Embryonic facial prominence (tissue), 1 donor: ENCODE measurements around the gene KRT39.
A peak's percentile ranks its signal among the peaks of the same experiment; 100 is the strongest.
"Not testable (repeated sequence)": the region's sequence is repeated elsewhere in the genome, so short reads cannot be mapped to it uniquely, and the experiment has no call there.

Experiments used
- DNase-seq: peaks from one replicate; pipeline ENCODE4 v3.0.0-alpha.2; 2016; ENCODE audit errors: extremely low spot score

Gene KRT39

DNA sequence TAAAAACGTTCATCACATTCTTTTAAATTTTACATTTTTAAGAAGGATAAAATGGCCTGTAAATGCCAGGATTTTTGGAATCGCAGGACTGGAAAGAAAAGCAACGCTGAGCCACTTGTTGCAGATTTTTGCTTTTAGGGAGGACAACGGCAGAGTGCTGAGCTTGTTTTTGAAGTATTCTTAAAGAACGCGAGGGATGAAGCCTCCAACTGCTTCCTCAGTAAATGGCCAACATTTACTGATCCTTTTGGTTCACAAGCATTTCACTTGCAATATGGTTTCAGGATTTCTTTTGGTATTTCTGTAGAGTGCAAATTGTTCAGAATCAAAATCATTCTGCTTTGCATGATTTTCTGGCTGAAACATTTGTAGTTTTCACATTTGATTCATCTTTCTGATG lies 26.5 kb downstream of the KRT39 start:
- DNase-seq: no peak

DNA sequence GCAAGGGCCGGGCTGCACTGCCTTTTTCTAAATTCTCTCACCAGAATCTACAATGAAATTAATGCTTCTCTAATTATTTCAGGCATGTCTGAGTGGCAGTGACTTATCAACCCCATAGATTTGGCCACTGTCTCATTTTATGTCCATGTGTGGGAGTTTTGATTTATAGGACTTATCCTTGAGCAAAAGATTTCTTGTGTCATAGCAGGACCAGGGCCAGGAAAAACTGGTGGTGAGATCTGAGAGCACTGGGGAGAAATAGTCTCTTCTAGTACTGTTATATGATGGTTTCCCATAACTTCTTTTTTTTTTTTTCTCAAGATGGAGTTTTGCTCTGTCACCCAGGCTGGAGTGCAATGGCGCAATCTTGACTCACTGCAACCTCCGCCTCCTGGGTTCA lies 27.8 kb downstream of the KRT39 start:
- DNase-seq: no peak

DNA sequence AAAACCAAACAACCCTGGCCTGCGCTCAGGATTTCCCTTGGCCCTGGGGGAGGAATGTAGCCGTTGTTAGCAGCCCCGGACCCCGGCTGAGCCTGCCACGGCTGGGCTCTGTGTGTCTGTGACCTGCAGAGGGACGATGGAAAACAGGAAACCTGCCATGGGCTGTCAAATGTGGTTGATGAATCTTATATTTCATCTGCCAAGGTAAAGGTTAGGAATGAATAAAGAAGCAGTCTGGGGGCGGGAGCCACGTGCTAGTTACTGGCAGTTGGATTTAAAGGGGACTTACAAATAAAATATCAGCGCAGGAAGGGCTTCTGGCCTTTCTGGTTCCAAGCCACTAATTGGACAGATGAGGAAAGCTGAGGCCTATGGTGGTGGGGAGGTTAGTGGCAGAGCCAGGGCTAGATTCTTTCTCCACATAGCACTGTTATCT lies 29.3 kb downstream of the KRT39 start, which contains the start of gene KRT23:
Gene KRT23, minus strand, starts transcription at position 263 of the 436 bp plus-strand sequence. CDS start 1,043 bp downstream, outside the sequence.
- DNase-seq: no peak

DNA sequence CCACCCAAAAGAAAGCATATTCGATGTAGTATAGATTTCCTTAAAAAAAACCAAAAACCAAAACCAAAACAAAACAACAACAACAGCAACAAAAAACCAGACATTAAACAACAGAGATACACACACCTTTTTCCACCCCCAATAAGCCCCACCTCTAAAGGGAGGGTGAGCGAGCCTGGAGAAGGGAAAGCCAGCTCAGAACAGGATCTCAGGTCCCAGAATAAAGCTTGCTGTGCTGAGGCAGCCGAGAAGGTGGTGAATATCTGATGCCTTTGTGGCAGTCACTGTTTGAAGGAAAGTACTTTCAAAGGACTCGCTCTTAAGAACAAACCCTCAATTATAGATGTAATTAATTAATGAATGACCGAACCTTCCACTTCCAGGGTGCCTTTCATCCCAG lies 29.8 kb downstream of the KRT39 start:
- DNase-seq: no peak

DNA sequence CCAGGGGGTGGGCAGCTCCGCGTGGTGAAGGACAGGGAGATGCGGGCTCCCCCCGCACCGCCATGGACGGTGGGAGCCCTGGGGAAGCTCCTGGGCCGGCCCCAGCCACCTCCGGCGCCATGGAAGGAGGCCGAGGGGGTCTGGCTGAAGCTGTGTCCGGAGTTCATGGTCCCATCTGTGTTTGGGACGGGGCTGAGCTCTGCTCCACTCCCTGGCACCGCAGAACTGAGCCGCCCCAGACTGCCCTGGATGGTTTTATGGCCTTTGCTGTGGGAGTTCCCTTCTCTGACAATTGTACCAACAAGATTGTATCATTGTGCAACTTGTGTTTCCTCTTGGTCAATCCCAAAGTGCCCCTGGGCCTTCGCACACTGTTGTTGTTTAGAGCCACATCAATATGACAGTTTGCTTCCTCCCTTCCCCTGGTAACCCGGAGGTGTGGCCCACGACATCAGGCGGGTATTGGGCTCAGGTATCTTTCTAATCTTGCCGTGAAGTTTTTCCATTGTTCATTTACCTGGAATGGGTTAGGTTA lies 30.2 kb downstream of the KRT39 start:
- DNase-seq: no peak

DNA sequence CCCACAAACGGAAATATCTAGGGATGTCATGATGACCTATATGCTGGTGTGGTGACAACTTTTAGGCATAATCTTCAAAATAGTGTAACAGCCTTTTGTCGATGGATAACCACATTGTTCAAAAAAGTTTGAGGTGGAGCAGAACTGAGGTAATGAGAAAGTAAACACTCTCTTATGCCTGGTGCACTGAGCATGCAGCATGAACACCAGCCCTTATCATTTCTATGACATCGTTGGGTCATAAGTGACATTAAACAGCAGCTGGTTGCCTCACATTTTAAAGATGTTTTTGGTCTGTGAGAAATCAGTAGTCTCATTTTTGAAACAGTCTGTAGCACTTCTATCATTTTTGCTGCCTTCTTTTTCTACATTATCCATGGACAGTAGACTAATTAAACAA lies 31.1 kb downstream of the KRT39 start:
- no peak for DNase-seq

DNA sequence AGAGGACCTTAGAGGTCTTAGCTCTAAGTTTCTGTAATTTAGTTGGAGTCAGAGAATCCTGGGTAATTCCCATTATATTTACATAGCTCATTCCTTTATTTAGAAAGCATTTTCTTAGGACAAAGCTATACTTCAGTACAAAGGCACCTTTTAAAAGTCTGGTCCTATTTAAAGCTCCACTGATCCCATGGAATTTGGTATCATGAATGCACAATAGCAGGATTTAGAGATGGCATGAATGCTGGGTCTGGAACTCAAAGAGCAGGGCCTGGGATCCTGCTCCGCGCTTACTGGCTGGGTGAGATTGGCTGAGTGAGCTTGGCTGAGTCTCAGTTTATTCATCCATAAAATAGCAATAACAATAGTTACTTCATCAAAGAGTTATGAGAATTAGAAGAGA lies 34.1 kb downstream of the KRT39 start:
- no peak for DNase-seq

DNA sequence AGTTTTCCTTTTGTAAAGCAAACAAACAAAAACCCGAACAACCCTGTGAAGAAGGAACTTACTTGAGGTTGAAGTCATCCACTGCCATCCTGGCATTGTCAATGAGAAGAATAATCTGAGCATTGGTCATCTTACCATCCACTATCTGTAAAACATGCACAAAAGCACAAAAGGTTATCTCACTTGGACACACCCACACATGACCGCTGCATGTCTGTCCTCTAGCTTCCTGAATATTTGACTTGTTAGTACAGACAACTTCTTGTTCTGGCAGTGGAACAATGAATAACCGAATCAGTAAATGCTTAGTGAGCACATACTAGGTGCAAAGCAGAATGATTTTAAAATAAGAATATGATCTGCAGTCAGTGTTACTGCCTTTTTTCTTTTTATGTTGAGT lies 35.4 kb downstream of the KRT39 start:
- DNase-seq: no peak

DNA sequence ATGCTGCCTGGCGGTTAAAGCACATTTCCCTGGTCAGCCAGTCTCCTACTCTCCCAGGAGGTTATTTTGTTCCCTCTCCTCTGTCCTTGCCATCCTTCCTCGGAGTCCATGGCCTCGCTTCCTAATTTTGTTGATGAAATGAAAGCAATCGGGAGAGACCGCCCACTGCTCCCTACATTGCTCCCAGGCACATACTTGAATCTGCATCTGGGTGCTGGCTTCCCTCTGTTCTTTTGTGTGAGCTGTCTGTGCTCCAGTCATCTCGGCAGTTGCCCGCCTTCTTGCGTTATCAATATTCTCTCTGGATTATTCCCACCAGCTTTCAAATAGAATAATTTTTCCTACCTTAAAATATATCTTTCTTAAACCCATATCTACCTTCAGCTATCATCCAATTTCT lies 40.4 kb downstream of the KRT39 start:
- DNase-seq: no peak

DNA sequence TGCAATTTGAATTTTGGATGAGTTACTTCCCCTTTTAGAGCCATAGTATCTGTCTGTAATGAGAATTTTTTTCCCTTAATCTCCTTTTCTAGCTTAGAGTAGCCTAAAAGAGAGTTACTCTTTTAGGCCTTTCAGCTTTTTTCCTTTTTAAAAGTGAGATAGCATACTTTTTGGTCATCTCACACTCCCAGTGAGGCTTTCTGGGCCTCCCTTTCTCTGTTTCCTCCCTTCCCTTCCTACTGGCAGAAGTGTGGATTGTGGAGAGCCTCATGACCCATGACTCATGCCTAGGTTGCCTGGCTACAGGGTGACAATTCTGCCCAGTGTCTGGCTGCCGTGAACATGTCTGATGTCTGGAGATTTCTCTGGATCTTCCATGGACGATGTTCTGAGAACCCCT lies 44.5 kb downstream of the KRT39 start:
- DNase-seq: no peak

DNA sequence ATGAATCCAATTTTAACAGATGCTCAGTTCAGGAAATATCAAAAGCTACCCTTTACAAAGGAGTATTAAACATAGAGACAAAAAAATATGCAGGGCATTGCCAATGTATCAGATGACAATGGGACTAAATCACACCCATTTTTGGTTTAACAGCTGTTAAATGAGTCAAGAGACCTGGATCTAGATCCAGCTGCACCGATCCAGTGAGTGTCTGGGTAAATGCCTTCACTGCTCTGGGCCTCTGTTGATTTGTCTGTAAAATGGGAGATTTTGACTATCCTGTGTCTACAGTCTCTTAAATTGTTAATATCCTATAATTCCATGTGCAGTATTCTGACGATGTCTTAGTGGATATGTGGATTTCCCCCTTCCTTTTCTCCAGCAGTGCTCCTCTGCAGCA lies 45.7 kb downstream of the KRT39 start:
- no peak for DNase-seq

DNA sequence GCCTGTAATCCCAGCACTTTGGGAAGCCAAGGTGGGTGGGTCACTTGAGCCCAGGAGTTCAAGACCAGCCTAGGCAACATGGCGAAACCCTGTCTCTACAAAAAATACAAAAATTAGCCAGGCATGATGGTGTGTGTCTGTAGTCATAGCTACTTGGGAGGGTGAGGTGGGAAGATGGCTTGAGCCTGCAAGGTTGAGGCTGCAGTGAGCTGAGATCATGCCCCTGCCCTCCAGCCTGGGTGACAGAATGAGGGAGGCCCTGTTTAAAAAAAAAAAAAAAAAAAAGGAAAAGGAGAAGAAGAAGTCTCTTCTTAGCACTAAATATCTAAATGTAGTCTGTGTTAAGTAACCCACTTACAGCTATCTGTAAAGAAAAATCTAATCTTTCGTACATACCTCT lies 49.6 kb downstream of the KRT39 start:
- DNase-seq: not testable (repeated sequence)

DNA sequence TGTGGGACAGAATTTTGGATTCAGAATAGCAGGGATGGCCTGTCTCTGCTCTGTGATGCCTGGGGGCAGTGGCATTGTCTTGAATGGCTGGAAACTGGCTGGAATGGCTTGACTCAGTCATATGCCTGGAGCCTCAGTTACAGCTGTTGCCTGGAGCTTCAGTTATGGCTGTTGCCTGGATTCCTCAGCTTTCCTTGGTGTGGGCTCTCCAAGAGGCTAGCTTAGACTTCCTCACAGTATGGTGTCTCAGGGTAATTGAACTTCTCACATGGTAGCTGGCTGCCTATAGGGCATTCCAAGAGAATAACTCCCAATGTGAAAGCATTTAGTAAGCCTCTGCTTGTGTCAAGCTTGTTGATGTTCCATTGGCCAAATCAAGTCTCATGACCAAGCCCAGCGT lies 50.4 kb downstream of the KRT39 start:
- no peak for DNase-seq

DNA sequence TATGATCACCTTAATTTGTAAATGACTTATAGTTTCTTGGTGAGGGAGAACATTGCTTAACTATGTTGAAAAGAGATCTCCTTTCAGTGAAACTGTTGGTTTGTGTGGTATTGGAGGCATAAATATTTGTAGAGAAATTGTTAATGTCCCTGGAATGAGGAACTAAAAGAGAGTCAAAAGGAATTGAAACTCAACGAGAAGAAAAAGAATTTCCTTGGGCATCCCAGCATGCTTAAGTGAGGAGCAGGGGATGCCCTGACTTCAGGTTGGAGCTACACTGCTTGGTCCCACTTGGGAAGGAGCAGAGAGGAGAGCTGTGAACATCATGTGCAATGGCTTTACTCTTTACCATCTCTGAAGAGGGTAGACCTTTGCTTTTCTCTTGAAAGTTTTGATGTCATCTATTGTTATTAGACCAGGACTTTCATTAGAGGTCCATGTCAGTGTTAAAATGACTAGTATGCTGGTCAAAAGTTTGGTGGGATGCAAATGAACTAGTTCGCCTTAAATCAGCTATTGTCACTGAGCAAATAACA lies 51.0 kb downstream of the KRT39 start:
- no peak for DNase-seq

DNA sequence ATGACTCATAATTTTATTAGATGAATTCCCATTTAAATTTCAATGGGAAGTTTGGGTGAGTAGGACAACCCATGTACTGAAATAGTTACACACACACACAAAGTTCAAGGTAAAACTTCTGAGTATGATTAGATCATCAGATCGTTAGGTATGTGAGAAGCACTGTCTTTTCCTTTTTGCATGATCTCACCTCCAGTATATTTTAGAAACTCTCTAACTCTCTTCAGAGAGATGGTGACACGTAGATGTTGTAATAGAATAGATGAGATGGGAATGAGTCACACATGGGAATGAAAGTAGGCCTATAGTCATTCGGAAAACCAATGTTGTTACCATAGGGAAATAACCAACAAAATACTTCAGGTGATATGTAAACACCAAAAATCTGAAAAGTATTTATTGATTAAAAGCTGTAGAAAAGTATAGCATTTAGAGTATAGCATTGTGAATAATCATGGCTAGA lies 51.5 kb downstream of the KRT39 start:
- no peak for DNase-seq

DNA sequence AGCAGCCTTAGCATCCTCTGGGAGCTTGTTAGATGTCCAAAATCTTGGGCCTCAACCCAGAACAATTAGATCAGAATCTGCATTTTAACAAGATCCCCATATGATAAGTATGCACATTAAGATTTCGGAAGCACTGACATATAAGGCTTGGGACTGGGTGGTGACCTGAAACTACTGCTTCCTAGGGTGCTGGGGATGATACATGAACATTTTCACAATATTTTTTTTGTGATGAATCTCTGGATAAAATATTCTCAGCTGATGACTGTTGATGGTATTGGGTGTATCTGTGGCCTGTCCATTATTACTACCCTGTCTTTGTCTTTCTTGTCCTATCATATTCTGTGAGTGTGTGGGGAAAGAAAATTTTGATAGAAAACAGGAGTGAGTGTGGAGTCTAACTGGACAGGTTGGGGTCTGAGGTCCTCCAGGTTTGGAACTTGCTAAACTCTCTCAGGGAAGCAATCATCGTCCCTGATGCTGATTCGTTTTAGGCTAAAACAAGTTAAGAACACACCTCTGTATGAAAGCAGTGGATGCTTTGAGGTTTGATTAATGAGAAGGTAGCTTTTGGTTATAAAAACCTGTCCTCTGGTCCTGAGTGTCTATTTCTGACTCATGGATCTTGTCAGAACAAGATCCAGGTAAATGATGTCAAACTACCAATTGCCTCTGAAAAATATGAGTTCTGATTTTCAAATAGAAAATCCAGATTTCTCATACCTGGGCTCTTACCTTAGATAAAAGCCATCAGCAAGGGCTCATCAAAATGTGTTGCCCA lies 52.5 kb downstream of the KRT39 start:
- DNase-seq: no peak

DNA sequence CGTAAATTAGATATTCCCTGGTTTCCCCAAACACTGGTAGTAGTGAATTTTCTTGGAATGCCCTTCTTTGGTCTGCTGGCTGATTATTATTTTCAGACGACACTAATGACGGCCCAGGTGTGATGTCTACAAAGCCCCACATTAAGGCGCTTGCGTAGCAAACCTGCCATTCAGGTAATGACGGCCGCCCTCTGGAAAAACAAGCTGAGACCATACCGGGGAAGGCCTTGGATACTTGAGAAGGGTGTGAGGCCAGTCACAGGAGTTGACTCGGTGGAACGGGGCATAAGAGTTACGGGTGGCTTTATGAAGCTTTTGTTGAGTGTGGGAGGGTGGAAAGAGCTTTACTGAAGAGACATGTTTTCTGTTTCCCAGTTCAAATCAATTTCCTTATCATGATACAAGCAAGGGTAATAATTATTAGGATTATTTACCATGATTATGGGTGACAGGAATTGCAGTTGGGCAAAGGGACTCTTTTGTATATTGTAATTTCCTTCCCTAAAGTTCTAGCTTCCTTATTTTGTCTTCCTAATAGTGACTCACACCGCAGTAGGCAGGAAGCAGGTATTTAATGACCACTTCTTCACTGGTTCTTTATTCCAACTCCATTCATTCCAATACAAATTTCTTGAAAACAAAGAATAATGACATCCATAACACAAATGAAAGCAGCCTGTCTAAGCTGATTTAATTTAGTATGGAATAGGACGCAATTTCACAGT lies 54.1 kb downstream of the KRT39 start:
- DNase-seq: no peak

DNA sequence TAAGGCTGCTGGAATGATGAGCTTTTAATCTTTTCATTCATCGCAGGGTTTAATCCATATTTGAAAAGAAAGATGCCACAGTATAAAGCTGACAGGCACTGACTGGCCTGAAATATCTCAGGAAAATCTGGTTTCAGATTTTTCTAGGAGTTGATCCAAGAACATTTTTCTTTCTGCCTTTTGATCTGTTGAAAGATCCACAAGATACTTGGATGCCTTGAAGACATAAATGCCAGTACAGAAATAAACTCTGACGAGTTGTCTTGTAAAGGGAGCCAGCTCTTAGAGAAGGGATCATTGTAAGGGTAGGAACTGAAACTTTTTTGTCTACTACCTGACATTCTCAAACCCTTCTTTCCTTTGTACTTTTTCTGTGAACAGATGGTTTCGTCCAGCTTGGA lies 56.3 kb downstream of the KRT39 start:
- peak; percentile 55 for DNase-seq

DNA sequence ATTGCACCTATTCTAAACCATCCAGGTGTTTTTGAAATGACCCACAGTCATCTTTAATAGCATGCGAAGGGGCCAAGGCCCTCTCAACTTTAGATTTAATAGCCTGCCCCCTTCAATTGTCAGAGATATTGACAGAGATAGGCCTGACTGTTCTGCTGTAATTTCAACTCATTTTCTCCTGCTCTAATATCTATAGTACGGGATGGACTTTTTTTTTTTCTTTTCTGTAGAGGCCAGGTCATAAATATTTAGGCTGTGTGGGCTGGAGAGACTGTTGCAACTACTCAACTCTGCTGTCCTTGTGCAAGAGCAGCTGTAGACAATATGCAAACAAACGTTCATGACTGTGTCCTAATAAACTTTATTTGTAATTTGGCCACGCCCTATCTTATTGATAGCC lies 57.0 kb downstream of the KRT39 start:
- no peak for DNase-seq

DNA sequence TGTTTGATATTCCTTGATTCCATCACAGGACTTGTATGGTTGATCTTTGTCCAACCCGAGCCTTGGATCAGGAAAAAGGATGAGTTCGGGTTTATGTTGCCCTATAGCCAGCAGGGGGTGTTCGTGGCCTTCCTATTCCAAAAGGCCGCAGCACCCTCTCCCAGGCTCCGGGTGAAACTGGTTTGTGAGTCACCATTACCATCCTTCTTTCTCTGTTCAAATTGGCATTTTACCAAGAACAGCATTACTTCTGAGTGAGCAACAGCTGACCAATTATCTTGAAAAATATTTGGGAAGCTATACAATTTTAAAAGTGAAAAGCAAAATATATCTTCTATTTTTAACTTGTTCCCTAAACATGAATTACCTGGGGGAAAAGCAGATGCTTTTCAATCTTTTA lies 57.4 kb downstream of the KRT39 start:
- peak; percentile 81 for DNase-seq
